Fibroblast of gingiva (primary cell): ENCODE measurements around the gene ANKRD52.
"Not testable (repeated sequence)": the region's sequence is repeated elsewhere in the genome, so short reads cannot be mapped to it uniquely, and the experiment has no call there.

ENCODE experiments used
- DNase-seq: peaks from one replicate; pipeline ENCODE4 v3.0.0-alpha.2; 2011; ENCODE audit warnings: low read depth

The ANKRD52 gene

GRCh38 chr12:56258068-56258819 is at the start of gene ANKRD52:
Gene ANKRD52, minus strand, starts transcription at chr12:56258384. Its CDS starts 115 bp downstream, at chr12:56258269.
- DNase-seq, result peak; percentile 83

- DNase-seq, result no peak
These were observed 49.2 kb upstream of the ANKRD52 start for GRCh38 chr12:56307221-56307965.

GRCh38 chr12:56304872-56305590 is 46.8 kb upstream of the ANKRD52 start:
- DNase-seq, result no peak

GRCh38 chr12:56304276-56304675 is 46.1 kb upstream of the ANKRD52 start:
- no peak for DNase-seq

GRCh38 chr12:56300644-56301464 is 42.7 kb upstream of the ANKRD52 start:
- no peak for DNase-seq

- DNase-seq, result peak; percentile 96
These were observed 41.9 kb upstream of the ANKRD52 start, which contains the start of gene CS for GRCh38 chr12:56299853-56300643. Gene CS, minus strand, starts transcription at chr12:56300330. Its CDS starts 129 bp downstream, at chr12:56300201.

- DNase-seq, result no peak
These were observed 41.2 kb upstream of the ANKRD52 start for GRCh38 chr12:56299308-56299852.

GRCh38 chr12:56298828-56299227 is 40.6 kb upstream of the ANKRD52 start:
- no peak for DNase-seq

- no peak for DNase-seq
These were observed 39.2 kb upstream of the ANKRD52 start for GRCh38 chr12:56297400-56297799.

- peak; percentile 51 for DNase-seq
These were observed 38.1 kb upstream of the ANKRD52 start for GRCh38 chr12:56296295-56296694.

GRCh38 chr12:56293795-56294194 is 35.6 kb upstream of the ANKRD52 start:
- DNase-seq, result no peak

GRCh38 chr12:56288705-56289387 is 30.7 kb upstream of the ANKRD52 start:
- DNase-seq, result no peak

GRCh38 chr12:56286044-56286830 is 28.1 kb upstream of the ANKRD52 start:
- peak; percentile 45 for DNase-seq

GRCh38 chr12:56284263-56284662 is 26.1 kb upstream of the ANKRD52 start:
- not testable (repeated sequence) for DNase-seq

GRCh38 chr12:56282579-56282978 is 24.4 kb upstream of the ANKRD52 start:
- DNase-seq, result no peak

- no peak for DNase-seq
These were observed 23.8 kb upstream of the ANKRD52 start for GRCh38 chr12:56282030-56282429.

GRCh38 chr12:56280849-56281248 is 22.7 kb upstream of the ANKRD52 start:
- DNase-seq, result no peak

GRCh38 chr12:56278905-56279304 is 20.7 kb upstream of the ANKRD52 start:
- DNase-seq, result no peak

GRCh38 chr12:56274299-56274698 is 16.1 kb upstream of the ANKRD52 start:
- no peak for DNase-seq
